ENCODE data around the gene COL4A3.

The COL4A3 gene

DNA sequence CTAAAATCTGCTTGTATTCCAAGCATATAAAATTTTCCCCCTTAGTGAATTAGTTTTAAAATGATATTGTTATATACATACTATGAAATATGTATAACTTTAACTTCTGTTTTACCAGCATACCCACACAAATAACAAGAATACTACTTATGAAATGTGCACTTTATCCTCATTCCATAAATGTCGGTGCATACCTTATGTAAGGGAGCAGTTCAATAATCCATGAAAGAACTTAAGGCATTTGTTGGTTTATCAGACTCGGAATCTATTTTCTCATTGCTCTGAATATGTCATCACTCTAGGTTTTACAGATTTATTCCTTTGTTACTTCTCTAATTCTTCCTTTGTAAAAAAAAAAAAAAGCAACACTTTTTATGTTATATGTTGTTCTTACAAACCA is 148.2 kb downstream of the COL4A3 start:
- Histone ChIP-seq H3K4me3 (replicated peaks; ENCODE audit: low read depth, low read length) (no peak overlapping the region), H3K36me3 (ENCODE audit: control insufficient read depth, insufficient read depth, low read length) (no peaks in the 10 kb centered on the region), H3K27me3 (replicated peaks; ENCODE audit: control insufficient read depth, insufficient read depth, low read length) (no peaks in the 10 kb centered on the region)
- no peak for DNase-seq (ENCODE audit: extremely low read depth, insufficient read length)
- TF ChIP-seq, protein P1, sequence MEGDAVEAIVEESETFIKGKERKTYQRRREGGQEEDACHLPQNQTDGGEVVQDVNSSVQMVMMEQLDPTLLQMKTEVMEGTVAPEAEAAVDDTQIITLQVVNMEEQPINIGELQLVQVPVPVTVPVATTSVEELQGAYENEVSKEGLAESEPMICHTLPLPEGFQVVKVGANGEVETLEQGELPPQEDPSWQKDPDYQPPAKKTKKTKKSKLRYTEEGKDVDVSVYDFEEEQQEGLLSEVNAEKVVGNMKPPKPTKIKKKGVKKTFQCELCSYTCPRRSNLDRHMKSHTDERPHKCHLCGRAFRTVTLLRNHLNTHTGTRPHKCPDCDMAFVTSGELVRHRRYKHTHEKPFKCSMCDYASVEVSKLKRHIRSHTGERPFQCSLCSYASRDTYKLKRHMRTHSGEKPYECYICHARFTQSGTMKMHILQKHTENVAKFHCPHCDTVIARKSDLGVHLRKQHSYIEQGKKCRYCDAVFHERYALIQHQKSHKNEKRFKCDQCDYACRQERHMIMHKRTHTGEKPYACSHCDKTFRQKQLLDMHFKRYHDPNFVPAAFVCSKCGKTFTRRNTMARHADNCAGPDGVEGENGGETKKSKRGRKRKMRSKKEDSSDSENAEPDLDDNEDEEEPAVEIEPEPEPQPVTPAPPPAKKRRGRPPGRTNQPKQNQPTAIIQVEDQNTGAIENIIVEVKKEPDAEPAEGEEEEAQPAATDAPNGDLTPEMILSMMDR (IDR thresholded peaks at IDR 0.05; ENCODE audit: insufficient read depth, low read length, poor library complexity, severe bottlenecking) = no peak

DNA sequence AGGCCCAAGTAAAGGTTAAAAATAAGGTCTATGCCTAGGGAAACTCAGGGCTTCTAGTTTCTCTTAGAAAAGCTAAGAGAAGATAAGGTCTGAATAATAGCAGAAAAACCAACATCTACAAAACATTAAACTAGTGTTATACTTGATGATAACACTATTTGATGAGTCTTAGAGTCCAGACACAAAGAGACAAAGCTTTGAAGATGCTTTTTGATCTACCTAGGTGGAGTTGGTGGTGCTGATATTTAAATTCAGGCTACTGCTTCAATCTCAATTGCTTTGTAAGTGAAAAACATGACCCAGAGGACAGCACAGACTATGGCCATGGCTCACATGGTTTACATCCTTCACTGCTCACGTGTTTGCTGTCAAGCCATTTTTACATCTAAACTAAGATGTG is 148.9 kb downstream of the COL4A3 start:
- Histone ChIP-seq H3K27me3 (replicated peaks; ENCODE audit: control insufficient read depth, insufficient read depth, low read length) (no peaks in the 10 kb centered on the region), H3K36me3 (ENCODE audit: control insufficient read depth, insufficient read depth, low read length) (no peaks in the 10 kb centered on the region), H3K4me3 (replicated peaks; ENCODE audit: low read depth, low read length) (no peak overlapping the region)
- no peak for DNase-seq (ENCODE audit: extremely low read depth, insufficient read length)
- TF ChIP-seq, protein P1 (IDR thresholded peaks at IDR 0.05; ENCODE audit: insufficient read depth, low read length, poor library complexity, severe bottlenecking) = no peak

DNA sequence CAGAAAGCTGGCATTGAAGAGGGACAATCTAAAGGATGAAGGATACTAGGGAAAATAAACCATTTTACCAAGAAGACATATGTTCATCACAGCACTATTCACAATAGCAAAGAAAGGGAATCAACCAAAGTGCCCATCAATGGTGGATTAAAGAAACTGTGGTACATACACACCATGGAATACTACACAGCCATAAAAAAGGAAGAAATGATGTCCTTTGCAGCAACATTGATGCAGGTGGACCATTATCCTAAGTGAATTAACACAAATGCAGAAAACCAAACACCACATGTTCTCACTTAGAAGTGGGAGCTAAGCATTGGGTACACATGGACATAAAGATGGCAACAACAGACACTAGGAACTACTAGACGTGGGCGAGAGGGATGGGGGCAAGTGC is 153.4 kb downstream of the COL4A3 start:
- no peak for DNase-seq (ENCODE audit: extremely low read depth, insufficient read length)
- no peaks in the 10 kb centered on the region for H3K27me3 ChIP-seq (replicated peaks; ENCODE audit: control insufficient read depth, insufficient read depth, low read length)
- TF ChIP-seq, protein P1 (IDR thresholded peaks at IDR 0.05; ENCODE audit: insufficient read depth, low read length, poor library complexity, severe bottlenecking) = no peak
- H3K4me3 ChIP-seq (replicated peaks; ENCODE audit: low read depth, low read length) = no peak overlapping the region
- no peaks in the 10 kb centered on the region for H3K36me3 ChIP-seq (ENCODE audit: control insufficient read depth, insufficient read depth, low read length)

- H3K4me3 ChIP-seq (replicated peaks; ENCODE audit: low read depth, low read length) = no peak overlapping the region
- H3K27me3 ChIP-seq (replicated peaks; ENCODE audit: control insufficient read depth, insufficient read depth, low read length) = no peaks in the 10 kb centered on the region
- no peak for DNase-seq (ENCODE audit: extremely low read depth, insufficient read length)
- TF ChIP-seq, protein P1 (IDR thresholded peaks at IDR 0.05; ENCODE audit: insufficient read depth, low read length, poor library complexity, severe bottlenecking) = no peak
- H3K36me3 ChIP-seq (ENCODE audit: control insufficient read depth, insufficient read depth, low read length) = no peaks in the 10 kb centered on the region
Measured at GRCh38 chr2:227320305-227321094, 156.1 kb downstream of the COL4A3 start.

GRCh38 chr2:227322530-227323205 is 158.2 kb downstream of the COL4A3 start:
- no peak overlapping the region for H3K4me3 ChIP-seq (replicated peaks; ENCODE audit: low read depth, low read length)
- H3K27me3 ChIP-seq (replicated peaks; ENCODE audit: control insufficient read depth, insufficient read depth, low read length) = no peaks in the 10 kb centered on the region
- DNase-seq (ENCODE audit: extremely low read depth, insufficient read length) = no peak
- TF ChIP-seq, protein P1 (IDR thresholded peaks at IDR 0.05; ENCODE audit: insufficient read depth, low read length, poor library complexity, severe bottlenecking) = no peak
- H3K36me3 ChIP-seq (ENCODE audit: control insufficient read depth, insufficient read depth, low read length) = no peaks in the 10 kb centered on the region
